Natural killer cell treated with Interleukin-12 subunit alpha and Interleukin-12 subunit beta and Interleukin-15 and Interleukin-18, amount 100 ng/mL, for 72 hours (primary cell): ENCODE results near the gene SMURF1. TPM values are rescaled to one million over a fixed set of nuclear protein-coding genes. Genes with fewer than 3 reads are reported as not detected.
A peak's percentile ranks its signal among the peaks of the same experiment; 100 is the strongest.
"Not testable (repeated sequence)": the region's sequence is repeated elsewhere in the genome, so short reads cannot be mapped to it uniquely, and the experiment has no call there.

Experiments
- ATAC-seq, 2 donors: fragments of 150-1000 bp; cut with Tn5 transposase in 1 of 2; sonication (Bioruptor Pico), chemical (Tn5 transposase) in 1 of 2; 2 replicates each; pipeline ENCODE4 v1.10.0; 2021
- DNase-seq: peaks from one replicate; pipeline ENCODE4 v3.0.0; 2022; ENCODE audit warnings: low spot score
- H3K27ac Mint-ChIP-seq, 2 donors: 1 replicate in 1 of 2; 2 replicates in 1 of 2; pipeline ENCODE4 v1.8.0; 2022; ENCODE audit warnings: mixed read lengths in 2 of 2, mild to moderate bottlenecking in 1 of 2, moderate library complexity in 1 of 2
- H3K27me3 Mint-ChIP-seq, 2 donors: 1 replicate in 1 of 2; 2 replicates in 1 of 2; pipeline ENCODE4 v1.8.0; 2022; ENCODE audit warnings: mixed read lengths in 2 of 2
- H3K36me3 Mint-ChIP-seq: one replicate; pipeline ENCODE4 v1.8.0; 2022; ENCODE audit warnings: mixed read lengths
- H3K4me1 Mint-ChIP-seq, 2 donors: 1 replicate in 1 of 2; 2 replicates in 1 of 2; pipeline ENCODE4 v1.8.0; 2022; ENCODE audit warnings: low read depth in 2 of 2, mixed read lengths in 2 of 2, mild to moderate bottlenecking in 1 of 2
- H3K4me3 Mint-ChIP-seq: one replicate; pipeline ENCODE4 v1.8.0; 2022; ENCODE audit warnings: mixed read lengths
- H3K9me3 Mint-ChIP-seq: 2 replicates; pipeline ENCODE4 v1.8.0; 2022; ENCODE audit warnings: mixed read lengths
- total RNA-seq, 2 donors: library from RNA; stranded (reverse); gene quantifications; one replicate each; pipeline ENCODE4 v1.2.3, GENCODE V29; 2022

The SMURF1 gene
- total RNA-seq, 2 donors from 2014 or later: 19.9 to 27.1 TPM

DNA sequence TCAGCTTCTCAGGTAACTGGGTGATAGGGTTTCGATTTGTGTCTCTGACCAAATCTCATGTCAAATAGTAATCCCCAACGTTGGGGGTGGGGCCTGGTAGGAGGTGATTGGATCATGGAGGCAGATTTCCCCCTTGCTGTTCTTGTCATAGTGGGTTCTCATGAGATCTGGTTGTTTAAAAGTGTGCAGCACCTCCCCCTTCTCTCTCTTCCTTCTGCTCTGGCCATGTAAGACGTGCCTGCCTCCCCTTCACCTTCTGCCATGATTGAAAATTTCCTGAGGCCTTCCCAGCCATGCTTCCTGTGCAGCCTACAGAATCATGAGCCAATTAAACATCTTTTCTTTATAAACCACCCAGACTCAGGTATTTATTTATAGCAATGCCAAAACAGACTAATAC, 21.9 kb upstream of the SMURF1 start:
- DNase-seq (no peak), ATAC-seq (no peak)
- no peaks in the 10 kb centered on the region for H3K9me3 Mint-ChIP-seq
- no peak overlapping the region for H3K4me3 Mint-ChIP-seq
- H3K27ac Mint-ChIP-seq: no peak overlapping the region
- H3K36me3 Mint-ChIP-seq: no peaks in the 10 kb centered on the region
- peaks cover 8 to 13% of the 10 kb centered on the region in 2 donors for H3K27me3 Mint-ChIP-seq
- H3K4me1 Mint-ChIP-seq: no peaks in the 10 kb centered on the region

GRCh38 chr7:99163669-99164068, 19.8 kb upstream of the SMURF1 start:
- DNase-seq, H3K36me3 Mint-ChIP-seq, H3K4me1 Mint-ChIP-seq, H3K27ac Mint-ChIP-seq, H3K4me3 Mint-ChIP-seq, H3K9me3 Mint-ChIP-seq, ATAC-seq: not testable (repeated sequence)
- H3K27me3 Mint-ChIP-seq: peaks cover 14 to 15% of the 10 kb centered on the region in 2 donors

GRCh38 chr7:99156649-99157048, 12.7 kb upstream of the SMURF1 start:
- H3K27ac Mint-ChIP-seq: no peak overlapping the region
- no peaks in the 10 kb centered on the region for H3K4me1 Mint-ChIP-seq
- peaks cover 26 to 27% of the 10 kb centered on the region in 2 donors for H3K27me3 Mint-ChIP-seq
- H3K9me3 Mint-ChIP-seq: no peaks in the 10 kb centered on the region
- H3K4me3 Mint-ChIP-seq: no peak overlapping the region
- H3K36me3 Mint-ChIP-seq: no peaks in the 10 kb centered on the region
- DNase-seq (no peak), ATAC-seq (no peak)

DNA sequence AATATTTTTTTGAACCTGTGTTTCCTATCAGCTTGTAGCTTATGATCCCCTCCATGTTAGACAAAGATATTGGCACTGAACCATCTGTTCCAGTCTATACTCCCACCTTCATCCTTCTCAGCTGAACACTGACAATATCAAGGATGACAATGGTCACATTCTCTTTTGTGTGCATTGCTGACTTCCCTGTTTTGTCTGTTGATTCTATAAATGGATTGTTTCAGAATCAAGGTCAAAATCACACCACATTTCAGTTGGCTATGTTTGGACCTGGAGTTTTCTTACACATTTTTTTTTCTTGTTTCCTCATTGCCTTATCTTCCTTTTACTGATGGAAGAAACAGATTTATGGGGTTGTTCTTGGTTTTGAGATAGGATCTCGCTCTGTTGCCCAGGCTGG, 11.3 kb upstream of the SMURF1 start:
- ATAC-seq: no peak
- no peak overlapping the region for H3K27ac Mint-ChIP-seq
- no peaks in the 10 kb centered on the region for H3K36me3 Mint-ChIP-seq

GRCh38 chr7:99146979-99147378, 3.1 kb upstream of the SMURF1 start:
- DNase-seq (no peak), ATAC-seq (no peak)
- peaks cover 17 to 21% of the 10 kb centered on the region in 2 donors for H3K4me1 Mint-ChIP-seq
- H3K27me3 Mint-ChIP-seq: peaks cover 6 to 7% of the 10 kb centered on the region in 2 donors
- H3K27ac Mint-ChIP-seq: no peak overlapping the region
- H3K36me3 Mint-ChIP-seq: no peaks in the 10 kb centered on the region
- H3K4me3 Mint-ChIP-seq: no peak overlapping the region
- peaks cover 4% of the 10 kb centered on the region for H3K9me3 Mint-ChIP-seq

More for the DNA sequence above, 11.3 kb upstream of the SMURF1 start:
- Mint-ChIP-seq H3K9me3 (no peaks in the 10 kb centered on the region), H3K4me3 (no peak overlapping the region), H3K27me3 (peaks cover 13 to 20% of the 10 kb centered on the region in 2 donors), H3K4me1 (no peaks in the 10 kb centered on the region)
- no peak for DNase-seq

DNA sequence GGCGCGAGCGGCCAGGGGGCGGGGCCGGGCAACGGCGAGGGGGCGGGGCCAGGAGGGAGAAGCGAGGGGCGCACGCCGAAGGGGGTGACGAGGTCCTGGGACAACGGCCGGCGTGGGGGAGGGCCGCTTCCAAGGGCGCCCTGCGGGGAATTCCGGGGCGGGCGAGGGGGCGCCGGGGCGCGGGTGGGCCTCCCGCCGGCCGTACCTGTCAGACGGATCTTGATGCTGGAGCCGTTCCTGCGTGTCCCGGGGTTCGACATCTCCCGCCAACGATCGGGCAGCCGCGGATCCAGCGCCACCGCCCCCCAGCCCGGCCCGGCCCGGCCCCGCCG, 421 bp downstream of the SMURF1 start:
- peaks cover 6 to 7% of the 10 kb centered on the region in 2 donors for H3K27me3 Mint-ChIP-seq
- H3K27ac Mint-ChIP-seq: peak overlapping the region; percentile 65 to 95
- H3K4me3 Mint-ChIP-seq: peak overlapping the region; percentile 76
- H3K4me1 Mint-ChIP-seq: peaks cover 40% of the 10 kb centered on the region in 2 donors
- H3K36me3 Mint-ChIP-seq: no peaks in the 10 kb centered on the region
- ATAC-seq: no peak
- peak; percentile 87 for DNase-seq
- H3K9me3 Mint-ChIP-seq: peaks cover 4% of the 10 kb centered on the region

DNA sequence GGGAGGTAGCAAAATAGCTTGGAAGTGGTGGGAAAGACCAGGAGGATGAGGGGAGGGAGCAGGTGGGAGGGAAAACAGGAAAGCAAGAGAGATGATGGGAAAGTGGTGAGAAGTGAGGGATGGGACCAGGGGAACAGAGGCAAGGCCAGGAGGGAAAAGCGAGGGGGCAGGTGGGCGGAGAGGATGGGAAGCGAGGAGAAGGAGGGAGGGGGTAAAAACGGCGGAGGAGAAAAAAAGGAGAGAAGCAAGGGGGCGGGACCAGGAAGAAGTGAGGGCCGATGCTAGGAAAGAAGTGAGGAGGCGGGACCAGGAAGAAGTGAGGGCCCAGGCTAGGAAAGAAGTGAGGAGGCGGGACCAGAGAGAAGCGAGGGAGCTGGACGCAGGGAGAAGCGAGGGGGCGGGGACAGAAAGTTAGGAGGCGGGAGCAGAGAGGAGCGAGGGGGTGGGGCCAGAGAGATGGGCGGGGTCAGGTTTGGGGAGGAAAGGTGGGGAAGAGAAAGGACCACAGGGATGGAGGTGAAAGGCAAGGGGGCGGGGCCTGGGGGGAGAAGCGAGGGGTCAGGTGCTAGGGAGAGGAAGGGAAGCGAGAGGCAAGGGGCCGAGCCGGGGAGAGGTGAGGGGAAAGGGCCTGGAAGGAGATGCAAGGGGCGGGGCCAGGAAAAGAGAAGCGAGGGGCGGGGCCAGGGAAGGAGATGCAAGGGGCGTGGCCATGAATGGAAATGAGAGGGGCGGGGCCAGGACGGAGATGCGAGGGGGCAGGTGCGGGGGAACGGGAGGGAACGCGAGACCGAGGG, 984 bp downstream of the SMURF1 start:
- DNase-seq: peak; percentile 63
- peaks cover 4% of the 10 kb centered on the region for H3K9me3 Mint-ChIP-seq
- H3K27me3 Mint-ChIP-seq: peaks cover 5 to 7% of the 10 kb centered on the region in 2 donors
- peak overlapping the region; percentile 70 to 95 for H3K27ac Mint-ChIP-seq
- peaks cover 43% of the 10 kb centered on the region in 2 donors for H3K4me1 Mint-ChIP-seq
- peak; percentile 75 to 79 for ATAC-seq
- no peaks in the 10 kb centered on the region for H3K36me3 Mint-ChIP-seq
- H3K4me3 Mint-ChIP-seq: peak overlapping the region; percentile 76

- Mint-ChIP-seq H3K36me3 (no peaks in the 10 kb centered on the region), H3K4me3 (peak overlapping the region; percentile 76), H3K4me1 (peaks cover 43 to 46% of the 10 kb centered on the region in 2 donors), H3K27ac (peak overlapping the region; percentile 70 to 95), H3K9me3 (peaks cover 4% of the 10 kb centered on the region), H3K27me3 (peaks cover 3 to 4% of the 10 kb centered on the region in 2 donors)
- peak in 1 of 2 donors; percentile 52 for ATAC-seq
- no peak for DNase-seq
Measured at GRCh38 chr7:99141841-99142726, 1.8 kb downstream of the SMURF1 start.

DNA sequence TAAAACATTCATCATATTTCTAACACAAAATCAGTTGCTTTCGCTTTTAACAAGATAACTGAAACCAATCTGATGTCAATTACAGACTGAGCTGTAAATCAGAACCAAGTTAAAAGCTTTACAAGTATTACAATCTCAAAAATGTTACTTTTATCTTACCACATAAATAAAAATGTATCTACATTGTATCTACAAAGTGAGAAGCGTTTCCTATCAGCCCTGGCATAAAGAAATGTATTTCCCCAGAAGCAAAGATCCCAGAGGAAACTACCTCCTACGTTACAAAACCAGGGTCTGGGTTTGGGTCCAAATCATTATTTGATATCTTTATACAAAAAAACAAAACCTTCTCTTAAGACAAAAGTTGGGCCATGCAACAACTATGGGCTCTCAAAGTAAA, 2.6 kb downstream of the SMURF1 start:
- DNase-seq (no peak), ATAC-seq (no peak)
- Mint-ChIP-seq H3K27ac (peak overlapping the region; percentile 70 to 95), H3K4me3 (peak overlapping the region; percentile 76), H3K9me3 (peaks cover 4% of the 10 kb centered on the region), H3K36me3 (no peaks in the 10 kb centered on the region), H3K4me1 (peaks cover 43 to 46% of the 10 kb centered on the region in 2 donors), H3K27me3 (no peaks in the 10 kb centered on the region)

GRCh38 chr7:99140813-99141212, 3.1 kb downstream of the SMURF1 start:
- Mint-ChIP-seq H3K27ac (peak overlapping the region; percentile 70 to 95), H3K4me1 (peaks cover 45 to 46% of the 10 kb centered on the region in 2 donors), H3K9me3 (peaks cover 4% of the 10 kb centered on the region), H3K36me3 (no peaks in the 10 kb centered on the region), H3K27me3 (no peaks in the 10 kb centered on the region), H3K4me3 (peak overlapping the region; percentile 76)
- ATAC-seq: no peak
- no peak for DNase-seq

- no peak for ATAC-seq
- H3K4me3 Mint-ChIP-seq: no peak overlapping the region
- H3K9me3 Mint-ChIP-seq: peaks cover 4% of the 10 kb centered on the region
- no peaks in the 10 kb centered on the region for H3K27me3 Mint-ChIP-seq
- H3K27ac Mint-ChIP-seq: no peak overlapping the region
- no peaks in the 10 kb centered on the region for H3K36me3 Mint-ChIP-seq
- no peak for DNase-seq
- peaks cover 43 to 50% of the 10 kb centered on the region in 2 donors for H3K4me1 Mint-ChIP-seq
Measured at GRCh38 chr7:99139036-99139435, 4.9 kb downstream of the SMURF1 start.

DNA sequence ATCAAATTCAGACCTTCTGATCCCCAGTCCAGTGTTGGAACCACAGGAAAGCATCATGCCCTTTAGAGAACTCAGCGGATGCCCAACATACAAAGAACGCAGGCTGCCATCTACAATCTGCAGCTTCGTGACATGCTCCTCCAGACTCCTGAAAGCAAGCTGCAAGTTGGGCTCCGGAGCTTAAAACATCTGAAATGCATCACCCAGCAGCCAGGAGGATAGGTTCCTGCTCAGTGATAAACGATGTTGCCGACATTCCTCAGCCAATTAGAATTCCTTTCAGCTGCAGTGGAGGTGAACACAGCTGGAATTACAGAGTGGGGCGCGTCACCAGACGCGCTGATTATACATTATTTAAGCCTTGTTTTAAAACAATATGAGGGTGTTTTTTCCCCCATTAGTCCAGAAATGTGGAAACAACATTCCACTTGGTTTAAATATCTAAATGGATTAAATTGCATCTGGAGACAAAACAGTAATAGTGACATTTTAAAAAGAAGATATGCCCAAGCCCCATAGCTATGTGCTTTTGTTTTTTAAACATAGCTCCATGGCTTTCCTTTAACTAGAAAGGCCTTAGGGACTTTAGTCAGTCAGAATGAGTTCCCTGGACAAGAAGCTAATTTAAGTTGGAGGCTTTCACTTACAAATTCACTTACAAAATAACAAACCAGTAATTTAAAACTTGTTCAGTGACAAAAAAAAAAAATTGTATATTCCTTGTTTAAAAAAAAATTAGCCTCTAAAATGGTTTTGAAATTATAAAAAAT, 6.3 kb downstream of the SMURF1 start:
- no peak overlapping the region for H3K4me3 Mint-ChIP-seq
- DNase-seq (no peak), ATAC-seq (no peak)
- no peak overlapping the region for H3K27ac Mint-ChIP-seq
- H3K36me3 Mint-ChIP-seq: no peaks in the 10 kb centered on the region
- H3K9me3 Mint-ChIP-seq: peaks cover 4% of the 10 kb centered on the region
- no peaks in the 10 kb centered on the region for H3K27me3 Mint-ChIP-seq
- H3K4me1 Mint-ChIP-seq: peaks cover 43 to 55% of the 10 kb centered on the region in 2 donors

GRCh38 chr7:99135938-99136337, 8.0 kb downstream of the SMURF1 start:
- Mint-ChIP-seq H3K4me3 (no peak overlapping the region), H3K9me3 (no peaks in the 10 kb centered on the region), H3K27me3 (no peaks in the 10 kb centered on the region), H3K27ac (peak overlapping the region in 1 of 2 donors; percentile 56), H3K4me1 (peaks cover 41 to 45% of the 10 kb centered on the region in 2 donors), H3K36me3 (no peaks in the 10 kb centered on the region)
- DNase-seq: no peak
- no peak for ATAC-seq
